ENCODE measurements around the gene ATOH8.
A peak's percentile ranks its signal among the peaks of the same experiment; 100 is the strongest.

ATOH8 gene

GRCh38 chr2:85802354-85803103 lies 48.7 kb downstream of the ATOH8 start:
- DNase-seq (ENCODE audit: low read depth): no peak

- no peak for DNase-seq (ENCODE audit: low read depth)
These were observed 50.1 kb downstream of the ATOH8 start for GRCh38 chr2:85803704-85804425.

GRCh38 chr2:85804583-85804982 lies 50.8 kb downstream of the ATOH8 start:
- DNase-seq (ENCODE audit: low read depth): no peak

GRCh38 chr2:85806358-85807118 lies 52.7 kb downstream of the ATOH8 start:
- no peak for DNase-seq (ENCODE audit: low read depth)

DNA sequence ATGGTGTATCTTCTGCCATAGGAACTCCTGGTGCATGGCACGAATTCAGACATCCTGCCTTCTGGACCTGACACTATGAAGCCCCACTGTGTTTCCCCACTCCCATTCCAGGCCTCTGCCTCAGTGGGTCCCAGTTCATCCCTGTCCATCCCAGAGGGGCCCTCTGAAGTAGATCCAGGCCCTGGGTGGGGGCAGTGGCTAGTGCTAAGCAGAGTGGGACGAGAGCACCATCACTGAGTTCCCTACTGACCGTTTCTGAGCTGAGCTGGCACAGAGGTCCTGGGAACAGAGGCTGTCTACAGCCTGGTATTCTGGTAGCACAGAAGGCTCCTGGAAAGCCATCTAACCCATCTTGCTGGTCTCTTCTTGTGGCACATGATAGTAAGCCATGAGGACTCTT lies 54.0 kb downstream of the ATOH8 start:
- DNase-seq (ENCODE audit: low read depth): no peak

GRCh38 chr2:85810371-85811179 lies 56.8 kb downstream of the ATOH8 start:
- DNase-seq (ENCODE audit: low read depth): no peak

GRCh38 chr2:85811180-85812093 lies 57.6 kb downstream of the ATOH8 start:
- no peak for DNase-seq (ENCODE audit: low read depth)

DNA sequence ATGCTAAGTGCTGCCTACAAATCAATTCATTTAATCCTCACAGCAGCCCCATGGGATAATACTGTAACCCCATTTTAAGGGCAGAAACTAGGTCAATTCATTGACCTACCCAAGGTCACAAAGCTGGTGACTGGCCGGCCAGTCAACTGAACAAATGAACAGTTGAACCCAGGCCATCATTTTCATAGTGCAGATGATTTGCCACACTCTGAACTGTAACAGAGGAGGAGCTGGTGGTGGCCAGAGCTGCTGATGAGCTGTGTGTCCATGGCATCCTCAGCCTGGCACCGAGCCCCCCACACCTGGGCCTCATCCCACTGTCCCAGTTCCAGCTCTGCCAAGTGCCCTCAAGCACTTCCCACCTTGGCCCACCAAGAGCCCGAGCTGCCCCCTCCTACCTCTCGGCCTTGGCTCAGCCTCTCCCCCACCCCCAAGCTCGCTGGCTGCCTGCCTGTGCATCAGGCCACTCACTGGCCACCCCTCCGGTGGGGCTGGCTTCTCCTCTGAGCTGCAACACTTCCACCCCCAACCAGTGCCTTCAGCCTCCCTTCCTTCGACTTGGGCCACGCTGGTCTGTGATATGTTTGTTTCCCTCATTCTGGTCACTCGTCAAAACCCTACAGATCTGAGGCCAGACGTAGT lies 58.4 kb downstream of the ATOH8 start:
- no peak for DNase-seq (ENCODE audit: low read depth)

GRCh38 chr2:85813211-85813981 lies 59.6 kb downstream of the ATOH8 start:
- DNase-seq (ENCODE audit: low read depth): no peak

- DNase-seq (ENCODE audit: low read depth): peak; percentile 59
These were observed 60.4 kb downstream of the ATOH8 start for GRCh38 chr2:85813982-85814801.

DNA sequence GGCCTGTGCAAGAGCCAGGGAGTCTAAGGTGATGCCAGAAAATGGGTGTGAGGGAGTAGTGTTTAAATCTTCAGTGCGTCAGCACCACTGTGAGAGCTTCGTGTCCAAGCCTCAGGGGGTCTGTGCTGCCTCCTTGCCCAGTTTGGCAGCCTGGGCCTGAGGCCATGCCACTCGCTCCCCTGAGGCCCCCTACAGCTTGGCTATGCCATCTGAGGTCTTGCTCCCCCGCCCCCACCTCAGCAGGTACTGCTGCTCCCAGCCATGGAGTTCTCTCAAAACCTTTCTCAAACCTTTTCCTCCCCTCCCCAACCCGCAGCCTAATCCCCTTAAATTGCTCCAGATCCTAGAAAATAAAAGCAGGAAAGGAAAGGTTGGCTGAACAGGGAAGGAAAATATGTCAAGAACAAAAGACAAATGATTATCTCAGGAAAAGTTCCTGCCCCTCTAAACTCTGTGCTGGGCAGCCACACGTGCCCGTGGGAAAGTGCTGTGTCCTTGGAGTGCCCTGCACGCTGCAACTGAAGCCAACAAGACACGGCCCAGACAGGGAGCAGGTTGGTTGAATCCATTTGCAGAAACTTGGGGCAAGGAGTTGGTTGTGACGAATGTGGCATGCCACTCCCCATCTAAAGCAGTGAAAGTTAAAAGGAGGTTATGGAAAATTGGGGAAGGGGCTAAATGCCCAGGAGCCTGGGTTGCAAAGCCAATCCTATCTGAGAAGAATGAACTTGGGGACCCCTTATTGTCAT lies 61.2 kb downstream of the ATOH8 start:
- DNase-seq (ENCODE audit: low read depth): no peak

DNA sequence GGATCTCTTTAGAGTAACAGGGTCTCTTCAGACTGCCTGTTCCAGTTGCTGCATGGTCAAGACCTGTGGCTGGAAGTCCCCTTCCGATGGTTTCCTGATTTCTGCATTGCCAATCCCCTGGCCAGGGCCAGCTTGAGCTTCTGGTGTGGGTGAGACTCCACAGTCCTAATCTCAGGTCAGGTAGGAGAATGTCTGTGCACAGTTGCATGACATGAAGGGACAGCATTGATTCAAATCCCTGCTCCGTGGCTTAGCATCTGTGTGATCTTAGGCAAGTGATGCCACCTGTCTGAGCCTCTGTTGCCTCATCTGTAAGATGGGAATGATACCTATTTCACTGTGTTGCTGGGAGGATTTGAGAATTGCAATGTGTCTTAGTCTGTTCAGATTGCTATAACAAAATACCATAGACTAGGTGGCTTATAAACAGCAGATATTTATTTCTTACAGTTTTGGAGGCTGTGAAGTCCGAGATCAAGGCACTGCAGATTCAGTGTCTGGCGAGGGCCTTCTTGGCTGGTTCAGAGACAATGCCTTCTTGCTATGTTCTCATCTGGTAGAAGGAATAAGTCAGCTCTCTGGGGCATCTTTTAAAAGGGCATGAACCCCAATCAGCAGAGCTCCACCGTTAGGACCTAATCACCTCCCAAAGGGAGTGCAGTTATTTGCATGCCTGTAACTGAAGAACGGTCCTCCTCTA lies 66.2 kb downstream of the ATOH8 start:
- DNase-seq (ENCODE audit: low read depth): no peak

- no peak for DNase-seq (ENCODE audit: low read depth)
These were observed 69.0 kb downstream of the ATOH8 start for GRCh38 chr2:85822766-85823165.

DNA sequence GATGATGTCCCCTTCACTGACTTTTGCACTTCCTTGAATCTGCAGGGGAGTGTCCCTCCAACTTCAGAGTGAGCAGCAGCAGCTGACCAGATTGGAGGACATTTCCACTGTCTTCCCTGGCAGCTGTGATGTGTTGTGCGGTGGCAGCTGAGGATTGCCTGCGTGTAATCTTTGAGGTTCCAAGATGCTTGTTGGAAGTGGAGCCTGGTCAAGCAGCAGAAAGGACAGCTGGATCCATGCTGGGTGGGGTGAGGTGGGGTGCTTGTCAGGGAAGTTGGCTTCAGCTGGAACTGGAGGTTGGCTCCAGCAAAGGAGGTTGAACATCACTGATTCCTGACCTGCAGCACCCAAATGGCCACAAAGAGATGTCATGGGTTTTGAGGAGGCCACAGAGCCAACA lies 70.2 kb downstream of the ATOH8 start:
- no peak for DNase-seq (ENCODE audit: low read depth)

DNA sequence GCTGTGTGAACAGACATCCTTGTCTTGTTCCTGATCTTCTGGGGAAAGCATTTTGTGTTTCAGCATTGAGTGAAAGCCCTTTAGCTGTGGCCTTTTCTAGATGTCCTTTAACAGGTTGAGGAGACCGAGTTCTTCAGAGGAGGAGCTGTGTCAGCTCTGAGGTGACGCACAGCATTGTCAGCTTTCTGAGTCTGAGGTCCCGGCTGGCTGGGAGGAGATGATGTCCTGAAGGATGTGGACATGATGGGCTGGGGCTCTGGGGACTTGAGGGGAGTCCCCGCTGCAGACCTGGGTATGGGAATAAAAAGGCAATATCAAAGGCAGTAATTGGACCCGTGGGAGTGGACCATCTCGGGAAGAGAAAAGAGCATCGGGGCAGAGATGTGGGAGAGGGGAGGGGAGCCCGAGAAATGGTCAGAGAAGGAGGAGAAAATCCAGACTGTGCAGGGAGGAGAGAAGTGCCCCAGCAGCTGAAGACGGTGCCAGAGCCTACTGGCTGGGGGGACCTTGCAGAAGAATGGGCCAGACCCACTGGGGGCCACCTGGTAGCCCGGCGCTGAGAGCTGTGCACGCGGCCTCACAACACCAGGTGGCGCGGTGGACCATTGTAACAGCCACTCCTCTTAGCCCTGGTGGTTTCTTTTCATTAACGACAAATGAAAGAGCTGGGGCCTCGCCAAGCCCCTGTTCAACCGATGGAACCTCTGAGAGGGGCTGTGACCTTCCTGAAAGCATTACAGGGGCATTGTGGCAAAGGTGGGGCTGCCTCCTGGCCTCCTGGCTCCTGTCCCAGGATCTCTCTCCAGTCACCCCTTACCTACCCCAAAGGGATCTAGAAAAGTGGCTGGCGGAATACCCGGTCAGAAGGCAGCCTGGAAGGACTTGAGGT lies 73.4 kb downstream of the ATOH8 start:
- DNase-seq (ENCODE audit: low read depth): peak; percentile 66

DNA sequence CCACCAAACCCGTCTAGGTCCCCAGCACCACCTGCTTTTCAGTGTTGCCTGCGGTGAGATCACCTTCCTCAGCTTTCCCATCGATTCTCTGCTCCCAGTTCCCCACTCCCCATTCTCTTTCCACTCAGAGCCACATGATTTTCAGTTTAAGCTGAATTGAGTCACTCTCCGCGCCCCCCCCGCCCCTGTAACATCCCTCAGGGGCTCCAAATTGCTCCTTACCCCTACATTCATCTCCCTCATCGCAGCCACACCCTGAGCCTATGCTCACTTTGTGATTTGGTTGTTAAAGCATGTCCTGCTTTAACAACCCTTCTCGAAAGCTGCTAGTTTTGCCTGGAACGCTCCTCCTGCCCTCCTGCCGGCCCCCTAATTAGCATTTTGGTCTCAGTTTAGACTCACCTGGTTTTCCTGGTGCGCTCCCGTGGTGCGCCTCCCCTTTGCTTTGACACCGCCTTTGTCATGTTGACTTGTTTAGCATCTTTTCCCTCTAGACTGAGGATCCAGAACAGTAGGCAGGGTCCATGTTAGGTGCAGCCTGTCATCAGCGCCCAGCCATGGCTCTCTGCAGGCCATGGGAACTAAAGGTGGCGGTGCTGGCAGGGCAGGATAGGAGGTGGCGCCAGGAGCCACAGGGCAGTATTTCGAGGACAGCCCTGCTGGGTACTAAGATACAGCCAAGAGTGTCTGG lies 74.2 kb downstream of the ATOH8 start:
- no peak for DNase-seq (ENCODE audit: low read depth)
